Measurements from ENCODE around the gene MYO3B.

The MYO3B gene

GRCh38 chr2:170236680-170237047, 58.7 kb downstream of the MYO3B start:
- Histone ChIP-seq H3K79me2 (ENCODE audit: low read length) (no peaks in the 10 kb centered on the region), H3K4me1 (ENCODE audit: low read length) (peaks cover 5% of the 10 kb centered on the region), H2AFZ (ENCODE audit: low read depth, low read length) (no peak overlapping the region), H3K4me2 (ENCODE audit: low read length) (no peak overlapping the region), H4K20me1 (ENCODE audit: insufficient read depth, low read length) (no peaks in the 10 kb centered on the region), H3K27ac (ENCODE audit: low read length) (no peak overlapping the region), H3K4me3 (ENCODE audit: low read length) (no peak overlapping the region), H3K9me3 (ENCODE audit: insufficient read depth, low read length) (no peaks in the 10 kb centered on the region), H3K27me3 (ENCODE audit: low read depth, low read length) (peaks cover 43% of the 10 kb centered on the region), H3K36me3 (replicated peaks; ENCODE audit: low read depth, low read length) (no peaks in the 10 kb centered on the region), H3K9ac (ENCODE audit: low read length) (no peak overlapping the region)
- TF ChIP-seq CTCF (IDR thresholded peaks at IDR 0.05; ENCODE audit: low read depth, low read length) (no peak), EZH2phosphoT487 (IDR thresholded peaks at IDR 0.05; ENCODE audit: low read depth) (no peak)

- no peaks in the 10 kb centered on the region for H3K9me3 ChIP-seq (ENCODE audit: insufficient read depth, low read length)
- peaks cover 53% of the 10 kb centered on the region for H3K27me3 ChIP-seq (ENCODE audit: low read depth, low read length)
- no peak overlapping the region for H2AFZ ChIP-seq (ENCODE audit: low read depth, low read length)
- H4K20me1 ChIP-seq (ENCODE audit: insufficient read depth, low read length): no peaks in the 10 kb centered on the region
- no peaks in the 10 kb centered on the region for H3K79me2 ChIP-seq (ENCODE audit: low read length)
- no peak overlapping the region for H3K27ac ChIP-seq (ENCODE audit: low read length)
- H3K4me1 ChIP-seq (ENCODE audit: low read length): peaks cover 4% of the 10 kb centered on the region
- TF ChIP-seq EZH2phosphoT487 (IDR thresholded peaks at IDR 0.05; ENCODE audit: low read depth) (no peak), CTCF (IDR thresholded peaks at IDR 0.05; ENCODE audit: low read depth, low read length) (no peak)
- no peak overlapping the region for H3K4me3 ChIP-seq (ENCODE audit: low read length)
- no peaks in the 10 kb centered on the region for H3K36me3 ChIP-seq (replicated peaks; ENCODE audit: low read depth, low read length)
- no peak overlapping the region for H3K4me2 ChIP-seq (ENCODE audit: low read length)
- no peak overlapping the region for H3K9ac ChIP-seq (ENCODE audit: low read length)
Measured at GRCh38 chr2:170237572-170238120, 59.7 kb downstream of the MYO3B start.

GRCh38 chr2:170238776-170239175, 60.8 kb downstream of the MYO3B start:
- Histone ChIP-seq H3K4me2 (ENCODE audit: low read length) (no peak overlapping the region), H3K79me2 (ENCODE audit: low read length) (no peaks in the 10 kb centered on the region), H3K9me3 (ENCODE audit: insufficient read depth, low read length) (no peaks in the 10 kb centered on the region), H3K4me1 (ENCODE audit: low read length) (no peaks in the 10 kb centered on the region), H3K27me3 (ENCODE audit: low read depth, low read length) (peaks cover 59% of the 10 kb centered on the region), H3K4me3 (ENCODE audit: low read length) (no peak overlapping the region), H2AFZ (ENCODE audit: low read depth, low read length) (no peak overlapping the region), H3K27ac (ENCODE audit: low read length) (no peak overlapping the region), H4K20me1 (ENCODE audit: insufficient read depth, low read length) (no peaks in the 10 kb centered on the region), H3K36me3 (replicated peaks; ENCODE audit: low read depth, low read length) (no peaks in the 10 kb centered on the region), H3K9ac (ENCODE audit: low read length) (no peak overlapping the region)
- TF ChIP-seq EZH2phosphoT487 (IDR thresholded peaks at IDR 0.05; ENCODE audit: low read depth): no peak
- no peak for TF ChIP-seq CTCF (IDR thresholded peaks at IDR 0.05; ENCODE audit: low read depth, low read length)

- no peak overlapping the region for H3K27ac ChIP-seq (ENCODE audit: low read length)
- no peak overlapping the region for H3K4me2 ChIP-seq (ENCODE audit: low read length)
- no peaks in the 10 kb centered on the region for H3K36me3 ChIP-seq (replicated peaks; ENCODE audit: low read depth, low read length)
- H4K20me1 ChIP-seq (ENCODE audit: insufficient read depth, low read length): no peaks in the 10 kb centered on the region
- no peaks in the 10 kb centered on the region for H3K79me2 ChIP-seq (ENCODE audit: low read length)
- TF ChIP-seq EZH2phosphoT487 (IDR thresholded peaks at IDR 0.05; ENCODE audit: low read depth): no peak
- no peak for TF ChIP-seq CTCF (IDR thresholded peaks at IDR 0.05; ENCODE audit: low read depth, low read length)
- no peaks in the 10 kb centered on the region for H3K9me3 ChIP-seq (ENCODE audit: insufficient read depth, low read length)
- no peaks in the 10 kb centered on the region for H3K4me1 ChIP-seq (ENCODE audit: low read length)
- no peak overlapping the region for H2AFZ ChIP-seq (ENCODE audit: low read depth, low read length)
- no peak overlapping the region for H3K4me3 ChIP-seq (ENCODE audit: low read length)
- peaks cover 59% of the 10 kb centered on the region for H3K27me3 ChIP-seq (ENCODE audit: low read depth, low read length)
- H3K9ac ChIP-seq (ENCODE audit: low read length): no peak overlapping the region
Measured at GRCh38 chr2:170240629-170241028, 62.7 kb downstream of the MYO3B start.
